ENCODE measurements around the gene ANP32A. TPM values are rescaled to one million over a fixed set of nuclear protein-coding genes. Genes with fewer than 3 reads are reported as not detected.
"Not testable (repeated sequence)": the region's sequence is repeated elsewhere in the genome, so short reads cannot be mapped to it uniquely, and the experiment has no call there.

ANP32A gene
- 10 to 100 TPM; 27.1 to 55.8 (median 50.6) TPM for total RNA-seq

DNA sequence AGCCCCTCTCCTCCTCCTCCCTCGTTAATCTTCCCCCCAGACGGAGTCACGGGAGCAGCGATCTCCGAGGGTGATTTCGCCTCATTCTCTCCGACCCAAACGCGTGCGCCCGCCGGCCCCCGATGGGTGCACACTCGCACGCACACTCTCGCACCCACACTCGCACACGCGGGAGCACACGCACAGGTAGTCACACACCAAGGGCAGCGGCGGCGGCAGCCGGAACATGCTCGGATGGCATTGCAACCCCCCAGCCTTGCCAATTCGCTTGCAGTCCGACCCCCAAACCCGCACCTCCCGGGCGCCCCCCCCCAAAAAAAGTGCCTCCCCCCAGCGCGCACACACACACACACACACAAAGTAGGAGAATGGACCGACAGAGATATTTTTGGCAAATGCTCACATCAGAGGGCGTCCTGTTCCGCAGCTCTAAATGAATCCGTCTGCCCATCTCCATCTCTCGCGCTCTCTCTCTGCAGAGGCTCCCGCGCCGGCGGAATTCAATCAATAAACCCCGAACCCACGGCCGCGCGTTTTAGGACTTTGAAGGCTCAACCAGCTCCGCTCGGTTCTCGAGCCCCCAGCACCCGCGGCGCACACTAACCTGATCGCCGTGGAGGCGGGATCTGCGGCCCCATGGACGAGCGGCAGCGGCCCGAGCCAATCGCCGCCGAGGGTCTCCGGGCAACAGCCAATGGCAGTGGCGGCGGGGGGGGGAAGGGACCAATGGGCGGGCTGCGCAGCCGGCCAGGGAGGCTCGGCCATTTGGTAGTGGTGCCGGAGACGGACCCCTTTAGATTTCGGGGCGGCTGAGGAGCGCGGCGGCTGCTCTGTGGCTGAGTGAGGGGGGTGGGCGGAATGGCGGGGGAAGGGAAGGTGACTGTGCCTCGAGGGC lies at the start of gene ANP32A:
ANP32A (minus strand) TSS at position 601 of the 895 bp plus-strand sequence; CDS start at position 457, 144 bp downstream.
- intact Hi-C loops (cut with DNase I; ENCODE audit: low total_unique reads): no loop called here
- no peaks in the 10 kb centered on the region for H3K9me3 ChIP-seq
- ATAC-seq (peak; percentile 42 to 51), DNase-seq (peak; percentile 97 to 98)
- H3K4me3 ChIP-seq: peak within 1 kb of the TSS; percentile 69 to 97 (median 87)
- no peaks in the 10 kb centered on the region for H3K36me3 ChIP-seq
- H3K27me3 ChIP-seq: no peaks in the 10 kb centered on the region
- peak within 1 kb of the TSS; percentile 93 to 99 (median 99) for H3K27ac ChIP-seq
- in situ Hi-C loops (cut with MboI; ENCODE audit: low sequenced_read_pairs in 4 of 4): no loop called here
- TF ChIP-seq POLR2A (IDR thresholded peaks at IDR 0.05): peak; percentile 87 to 88
- TF ChIP-seq, protein P1, sequence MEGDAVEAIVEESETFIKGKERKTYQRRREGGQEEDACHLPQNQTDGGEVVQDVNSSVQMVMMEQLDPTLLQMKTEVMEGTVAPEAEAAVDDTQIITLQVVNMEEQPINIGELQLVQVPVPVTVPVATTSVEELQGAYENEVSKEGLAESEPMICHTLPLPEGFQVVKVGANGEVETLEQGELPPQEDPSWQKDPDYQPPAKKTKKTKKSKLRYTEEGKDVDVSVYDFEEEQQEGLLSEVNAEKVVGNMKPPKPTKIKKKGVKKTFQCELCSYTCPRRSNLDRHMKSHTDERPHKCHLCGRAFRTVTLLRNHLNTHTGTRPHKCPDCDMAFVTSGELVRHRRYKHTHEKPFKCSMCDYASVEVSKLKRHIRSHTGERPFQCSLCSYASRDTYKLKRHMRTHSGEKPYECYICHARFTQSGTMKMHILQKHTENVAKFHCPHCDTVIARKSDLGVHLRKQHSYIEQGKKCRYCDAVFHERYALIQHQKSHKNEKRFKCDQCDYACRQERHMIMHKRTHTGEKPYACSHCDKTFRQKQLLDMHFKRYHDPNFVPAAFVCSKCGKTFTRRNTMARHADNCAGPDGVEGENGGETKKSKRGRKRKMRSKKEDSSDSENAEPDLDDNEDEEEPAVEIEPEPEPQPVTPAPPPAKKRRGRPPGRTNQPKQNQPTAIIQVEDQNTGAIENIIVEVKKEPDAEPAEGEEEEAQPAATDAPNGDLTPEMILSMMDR (IDR thresholded peaks at IDR 0.05 in 4 of 5, conservative IDR thresholded peaks at IDR 0.05 in 1 of 5): no peak
- peaks cover 17 to 20% of the 10 kb centered on the region in 2 donors for H3K4me1 ChIP-seq

DNA sequence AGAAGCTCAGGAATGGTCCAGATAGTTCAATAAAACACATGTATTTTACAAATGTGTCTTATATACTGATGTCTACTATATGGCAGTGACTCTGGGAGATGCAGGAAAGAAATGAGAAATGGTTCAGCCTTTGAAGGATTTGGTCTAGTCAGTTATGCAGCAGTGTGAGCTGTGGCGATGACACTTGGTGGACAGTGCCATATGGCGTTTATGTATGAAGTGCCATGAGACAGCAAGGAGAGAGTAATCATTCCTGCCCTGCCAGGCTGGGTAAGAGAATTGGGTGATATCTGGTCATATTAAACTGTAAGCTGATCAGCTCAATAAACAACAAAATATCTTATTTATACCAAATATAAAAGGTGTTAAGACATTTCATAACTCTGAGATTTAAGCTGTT lies 47.6 kb upstream of the ANP32A start:
- intact Hi-C loops (cut with DNase I; ENCODE audit: low total_unique reads): no loop called here
- Histone ChIP-seq H3K27me3 (peaks cover 0 to 3% (median 0%) of the 10 kb centered on the region in 3 donors), H3K4me1 (no peaks in the 10 kb centered on the region), H3K4me3 (no peak overlapping the region), H3K36me3 (no peaks in the 10 kb centered on the region), H3K9me3 (no peaks in the 10 kb centered on the region), H3K27ac (no peak overlapping the region)
- in situ Hi-C loops (cut with MboI; ENCODE audit: low sequenced_read_pairs in 4 of 4): no loop called here
- ATAC-seq: no peak
- no peak for TF ChIP-seq POLR2A (IDR thresholded peaks at IDR 0.05)
- TF ChIP-seq, protein P1 (IDR thresholded peaks at IDR 0.05 in 4 of 5, conservative IDR thresholded peaks at IDR 0.05 in 1 of 5): no peak
- no peak for DNase-seq

GRCh38 chr15:68862415-68862814 lies 41.7 kb upstream of the ANP32A start:
- intact Hi-C loops (cut with DNase I; ENCODE audit: low total_unique reads) (no loop called here), in situ Hi-C loops (cut with MboI; ENCODE audit: low sequenced_read_pairs in 4 of 4) (no loop called here)
- Histone ChIP-seq H3K27ac (no peak overlapping the region), H3K4me1 (no peaks in the 10 kb centered on the region), H3K36me3 (no peaks in the 10 kb centered on the region), H3K4me3 (no peak overlapping the region), H3K9me3 (peaks cover 0 to 4% (median under 1%) of the 10 kb centered on the region in 3 donors), H3K27me3 (peaks cover 0 to 3% (median 0%) of the 10 kb centered on the region in 3 donors)
- ATAC-seq (no peak), DNase-seq (no peak)
- TF ChIP-seq POLR2A (IDR thresholded peaks at IDR 0.05): no peak
- TF ChIP-seq, protein P1 (IDR thresholded peaks at IDR 0.05 in 4 of 5, conservative IDR thresholded peaks at IDR 0.05 in 1 of 5): no peak

GRCh38 chr15:68858666-68859065 lies 38.0 kb upstream of the ANP32A start:
- ATAC-seq; in situ Hi-C loops (cut with MboI; ENCODE audit: low sequenced_read_pairs in 4 of 4); H3K4me1 ChIP-seq; H3K27ac ChIP-seq; DNase-seq; H3K27me3 ChIP-seq; H3K4me3 ChIP-seq; H3K9me3 ChIP-seq; H3K36me3 ChIP-seq; intact Hi-C loops (cut with DNase I; ENCODE audit: low total_unique reads): not testable (repeated sequence)

DNA sequence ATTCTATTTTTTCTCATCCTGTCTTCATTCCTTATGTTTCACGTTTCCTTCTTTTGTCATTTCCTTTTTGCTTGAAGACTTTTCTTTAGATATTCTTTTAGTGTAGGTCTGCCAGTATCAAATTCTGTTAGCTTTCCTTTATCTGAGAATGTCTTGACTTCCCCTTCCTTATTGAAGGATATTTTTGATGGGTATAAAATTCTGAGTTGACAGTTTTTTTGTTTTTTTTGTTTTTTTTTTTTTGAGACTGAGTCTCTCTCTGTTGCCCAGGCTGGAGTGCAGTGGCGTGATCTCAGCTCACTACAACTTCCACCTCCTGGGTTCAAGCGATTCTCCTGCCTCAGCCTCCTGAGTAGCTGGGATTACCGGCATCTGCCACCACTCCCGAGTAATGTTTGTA lies 36.7 kb upstream of the ANP32A start:
- intact Hi-C loops (cut with DNase I; ENCODE audit: low total_unique reads); H3K4me3 ChIP-seq; H3K27me3 ChIP-seq; DNase-seq; in situ Hi-C loops (cut with MboI; ENCODE audit: low sequenced_read_pairs in 4 of 4); H3K27ac ChIP-seq; H3K9me3 ChIP-seq; ATAC-seq; H3K4me1 ChIP-seq; H3K36me3 ChIP-seq: not testable (repeated sequence)
